ENCODE measurements around the gene WDR70. TPM values are rescaled to one million over a fixed set of nuclear protein-coding genes. Genes with fewer than 3 reads are reported as not detected.

The WDR70 gene
- total and polyA plus RNA-seq, 2 of the 8 experiments (the other 6 are each of a cell fraction or from before 2014, with no cell fraction given), result 10.6 to 37.4 TPM

- Histone ChIP-seq H3K4me3 (ENCODE audit: extremely low read depth in 1 of 4, insufficient read depth in 2 of 4, low read depth in 3 of 4, low read length in 4 of 4) (no peak overlapping the region), H3K18ac (ENCODE audit: extremely low read depth, low read length) (no peak overlapping the region), H3K79me1 (ENCODE audit: low read depth, low read length) (no peaks in the 10 kb centered on the region), H3K4me2 (ENCODE audit: insufficient read depth in 1 of 2, low read depth in 2 of 2, low read length in 2 of 2) (no peak overlapping the region), H3K4ac (replicated peaks; ENCODE audit: insufficient read length, low read depth, low read length) (no peak overlapping the region), H3K27me3 (replicated peaks in 1 of 4; ENCODE audit: control insufficient read depth in 3 of 4, extremely low read depth in 1 of 4, insufficient read depth in 3 of 4, low read length in 3 of 4) (no peaks in the 10 kb centered on the region), H3K23me2 (ENCODE audit: low read depth, low read length) (no peaks in the 10 kb centered on the region), H3K9ac (replicated peaks in 1 of 4; ENCODE audit: extremely low read depth in 1 of 4, low read depth in 3 of 4, low read length in 3 of 4) (no peak overlapping the region), H2BK15ac (ENCODE audit: low read length) (no peak overlapping the region), H3K9me3 (ENCODE audit: insufficient read depth in 2 of 2, low read depth in 1 of 2, low read length in 1 of 2) (no peaks in the 10 kb centered on the region), H2BK12ac (ENCODE audit: low read depth, low read length) (no peak overlapping the region), H2BK5ac (ENCODE audit: low read depth, low read length) (no peak overlapping the region), H3K4me1 (replicated peaks in 1 of 4; ENCODE audit: control insufficient read depth in 3 of 4, insufficient read depth in 4 of 4, low read length in 3 of 4) (no peaks in the 10 kb centered on the region), H3K56ac (replicated peaks; ENCODE audit: insufficient read length, low read depth, low read length) (no peak overlapping the region), H2AFZ (ENCODE audit: low read length) (no peak overlapping the region), H3K23ac (ENCODE audit: insufficient read length) (no peak overlapping the region), H4K20me1 (replicated peaks in 1 of 2; ENCODE audit: control insufficient read depth in 1 of 2, insufficient read depth in 2 of 2, low read length in 2 of 2) (no peaks in the 10 kb centered on the region), H2BK120ac (replicated peaks; ENCODE audit: low read depth, low read length) (no peak overlapping the region), H3K14ac (ENCODE audit: insufficient read length) (no peak overlapping the region), H3K27ac (ENCODE audit: low read depth, low read length) (no peak overlapping the region), H4K8ac (ENCODE audit: extremely low read depth, insufficient read depth, low read length) (no peak overlapping the region), H2AK5ac (ENCODE audit: low read depth, low read length) (no peak overlapping the region), H4K91ac (replicated peaks; ENCODE audit: insufficient read length, low read length) (no peak overlapping the region), H2BK20ac (ENCODE audit: low read length) (no peak overlapping the region), H3K79me2 (ENCODE audit: control insufficient read depth in 1 of 2, insufficient read depth in 2 of 2, low read length in 2 of 2) (no peaks in the 10 kb centered on the region), H3K36me3 (ENCODE audit: control insufficient read depth in 2 of 4, insufficient read depth in 4 of 4, low read length in 3 of 4) (no peaks in the 10 kb centered on the region), H4K5ac (ENCODE audit: insufficient read length, low read depth, low read length) (no peak overlapping the region)
- DNase-seq (ENCODE audit: low read depth in 1 of 2, low spot score in 2 of 2) (no peak), FAIRE-seq (no peak)
- WGBS, 2 experiments (ENCODE audit: extremely low coverage in 1 of 2, insufficient coverage in 1 of 2, insufficient read length in 1 of 2, insufficient replicate concordance in 2 of 2, low coverage in 1 of 2, low lambda C conversion rate in 2 of 2, missing lambda C conversion rate in 1 of 2), result 88% methylated on average over 1 of the region's 1 CpG; no CpG with 5 or more reads in 1 of the 2 experiments
- TF ChIP-seq, protein P1, sequence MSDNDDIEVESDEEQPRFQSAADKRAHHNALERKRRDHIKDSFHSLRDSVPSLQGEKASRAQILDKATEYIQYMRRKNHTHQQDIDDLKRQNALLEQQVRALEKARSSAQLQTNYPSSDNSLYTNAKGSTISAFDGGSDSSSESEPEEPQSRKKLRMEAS (IDR thresholded peaks at IDR 0.05), result no peak
- TF ChIP-seq SRF (IDR thresholded peaks at IDR 0.05; ENCODE audit: low read depth, low read length), result no peak
- TF ChIP-seq SIRT6 (IDR thresholded peaks at IDR 0.05; ENCODE audit: low read length), result no peak
- no peak for TF ChIP-seq ZNF274 (IDR thresholded peaks at IDR 0.05; ENCODE audit: borderline replicate concordance, extremely low read depth, low read length)
- TF ChIP-seq EP300 (IDR thresholded peaks at IDR 0.05; ENCODE audit: borderline replicate concordance in 1 of 2, low read depth in 2 of 2, low read length in 2 of 2), result no peak
- TF ChIP-seq SUZ12 (IDR thresholded peaks at IDR 0.05; ENCODE audit: low read length), result no peak
- no peak for TF ChIP-seq RFX5 (IDR thresholded peaks at IDR 0.05; ENCODE audit: borderline replicate concordance, low read depth, low read length)
- TF ChIP-seq TAF1 (IDR thresholded peaks at IDR 0.05; ENCODE audit: low read depth, low read length), result no peak
- no peak for TF ChIP-seq BACH1 (IDR thresholded peaks at IDR 0.05; ENCODE audit: low read length)
- no peak for TF ChIP-seq CHD1 (IDR thresholded peaks at IDR 0.05; ENCODE audit: low read depth, low read length)
- no peak for TF ChIP-seq RAD21 (IDR thresholded peaks at IDR 0.05 in 1 of 2, conservative IDR thresholded peaks at IDR 0.05 in 1 of 2; ENCODE audit: low read depth in 2 of 2, low read length in 2 of 2)
- no peak for TF ChIP-seq CEBPB (IDR thresholded peaks at IDR 0.05; ENCODE audit: low read depth, low read length)
- no peak for TF ChIP-seq PHF8 (conservative IDR thresholded peaks at IDR 0.05; ENCODE audit: low read depth, low read length)
- CTCF ChIA-PET (ENCODE audit: partially characterized antibody), result no interaction called here
- POLR2A ChIA-PET (ENCODE audit: partially characterized antibody), result no interaction called here
These were observed 222.0 kb downstream of the WDR70 start for GRCh38 chr5:37601163-37601562.
